Aorta (tissue), 5 donors: ENCODE data around the gene DEPDC1B. TPM values are rescaled to one million over a fixed set of nuclear protein-coding genes. Genes with fewer than 3 reads are reported as not detected.
"Not testable (repeated sequence)": the region's sequence is repeated elsewhere in the genome, so short reads cannot be mapped to it uniquely, and the experiment has no call there.

Experiments used
- ATAC-seq: fragments of 200-7000 bp; cut with Tn5 transposase; one replicate; pipeline ENCODE4 v1.9.1; 2022; ENCODE audit warnings: moderate library complexity; ENCODE audit not compliant: low FRiP score
- DNase-seq, 2 donors: peaks; one replicate each; pipeline ENCODE4 v3.0.0-alpha.2; 2020
- H3K27ac ChIP-seq, 2 donors: one replicate each; pipeline ENCODE4 v1.5.1; 2013; ENCODE audit warnings: low read length in 2 of 2, mild to moderate bottlenecking in 2 of 2, moderate library complexity in 2 of 2, control low read depth in 1 of 2, inconsistent platforms in 1 of 2, low read depth in 1 of 2
- H3K27me3 ChIP-seq, 2 donors: one replicate each; pipeline ENCODE4 v1.6.1; 2013; ENCODE audit warnings: control low read depth in 1 of 2, low read length in 1 of 2, mild to moderate bottlenecking in 1 of 2, moderate library complexity in 1 of 2; ENCODE audit not compliant: insufficient read depth in 2 of 2, control insufficient read depth in 1 of 2
- H3K36me3 ChIP-seq, 2 donors: one replicate each; pipeline ENCODE4 v1.6.1; 2013; ENCODE audit warnings: control low read depth in 1 of 2, low read length in 1 of 2, mild to moderate bottlenecking in 1 of 2; ENCODE audit not compliant: insufficient read depth in 2 of 2, control insufficient read depth in 1 of 2
- H3K4me1 ChIP-seq, 2 donors: one replicate each; pipeline ENCODE4 v1.6.1; 2013; ENCODE audit warnings: low read length in 2 of 2, control low read depth in 1 of 2, mild to moderate bottlenecking in 1 of 2, moderate library complexity in 1 of 2; ENCODE audit not compliant: insufficient read depth in 2 of 2, control insufficient read depth in 1 of 2
- H3K4me3 ChIP-seq, 2 donors: one replicate each; pipeline ENCODE4 v1.5.1; 2013; ENCODE audit warnings: low read length in 2 of 2, control low read depth in 1 of 2, mild to moderate bottlenecking in 1 of 2
- H3K9me3 ChIP-seq: one replicate; pipeline ENCODE4 v1.6.1; 2013; ENCODE audit warnings: mild to moderate bottlenecking, low read length; ENCODE audit not compliant: control insufficient read depth
- WGBS, 2 donors: extraction: QIAGEN DNeasy Blood & Tissue Kit; methylation state at CpG; one replicate each; pipeline ENCODE4 v1.1.7; 2013; 5-methylcytosine and 5-hydroxymethylcytosine counted together
- intact Hi-C, 2 donors: fragments of 100-400 bp; cut with DNase I; formaldehyde crosslinking; loops; one replicate each; pipeline versions ENCODE4 v1.14.2 to v1.15.0; 2022
- polyA plus RNA-seq, 2 donors: library from polyadenylated mRNA; stranded (reverse); fragments of 200-250 nt; gene quantifications; one replicate each; pipeline ENCODE4 v1.2.3, GENCODE V29; 2013
- total RNA-seq, 2 donors: library from RNA; stranded (reverse); fragmentation: NEBNext Ultra II Directional; extraction: Animal tissue kit (Norgen Biotek cat#: 25700); gene quantifications; one replicate each; pipeline ENCODE4 v1.2.1, GENCODE V29; 2021
- donor health status: healthy with polysubstance abuse.
- donor health status: Bipolar disorder and iron deficiency.
- donor health status: DM: no; HTN: no; CAD: no.
- donor health status: DM: no; HTN: no; CAD: no.
- donor health status: DM: yes; HTN: yes; CAD: no.

DEPDC1B gene
- total and polyA plus RNA-seq, 4 donors: 0.48 to 2.1 (median 1.3) TPM; not detected in 1

DNA sequence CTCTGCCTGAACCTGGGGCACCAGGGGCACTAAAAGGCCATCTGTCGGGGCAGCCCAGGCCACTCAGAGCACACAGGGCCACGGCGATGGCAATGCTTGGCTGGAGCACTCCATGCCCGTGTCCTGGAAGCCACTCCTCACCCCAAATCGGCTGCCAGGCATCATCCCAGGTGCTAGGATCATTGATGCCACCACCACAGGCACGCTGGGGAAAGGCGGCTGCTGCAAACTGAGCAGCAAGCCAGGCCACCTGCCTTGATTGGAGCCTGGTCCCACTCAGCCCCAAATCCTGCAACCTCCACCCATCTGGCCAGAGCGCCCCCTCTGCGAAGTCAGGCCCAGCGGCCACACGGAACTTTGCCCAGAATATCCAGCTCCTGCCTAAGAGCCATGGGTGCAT is 67.8 kb downstream of the DEPDC1B start:
- H3K4me1 ChIP-seq: peaks cover 0 to 6% of the 10 kb centered on the region in 2 donors
- ATAC-seq (no peak), DNase-seq (no peak)
- no peaks in the 10 kb centered on the region for H3K27me3 ChIP-seq
- peak overlapping the region; percentile 52 to 95 for H3K27ac ChIP-seq
- WGBS, 2 donors: 94 to 96% methylated on average over 11 of the region's 11 CpGs
- H3K9me3 ChIP-seq: no peaks in the 10 kb centered on the region
- intact Hi-C loops: no loop called here
- H3K4me3 ChIP-seq: no peak overlapping the region
- no peaks in the 10 kb centered on the region for H3K36me3 ChIP-seq

DNA sequence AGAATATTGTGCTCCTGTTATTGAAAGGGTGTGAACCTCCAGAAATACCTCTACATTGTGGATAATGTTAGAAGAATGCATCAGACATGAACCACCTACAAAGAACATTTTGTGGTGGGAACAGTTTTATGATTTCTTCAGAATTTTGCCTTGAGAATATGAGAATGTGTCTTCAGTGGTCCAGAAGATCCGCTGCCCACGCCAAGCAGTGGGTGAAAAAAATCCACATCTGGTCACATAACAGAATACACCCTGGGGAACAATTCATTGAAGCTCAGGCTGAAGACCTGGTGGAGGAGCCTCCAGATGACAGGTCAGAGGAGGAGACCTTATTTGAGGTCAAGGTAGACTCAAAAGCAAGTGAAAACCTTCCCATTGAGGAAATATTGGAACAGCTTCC is 69.1 kb downstream of the DEPDC1B start:
- H3K36me3 ChIP-seq: no peaks in the 10 kb centered on the region
- DNase-seq (no peak), ATAC-seq (no peak)
- peaks cover 0 to 6% of the 10 kb centered on the region in 2 donors for H3K4me1 ChIP-seq
- no peaks in the 10 kb centered on the region for H3K9me3 ChIP-seq
- no peak overlapping the region for H3K4me3 ChIP-seq
- no peaks in the 10 kb centered on the region for H3K27me3 ChIP-seq
- intact Hi-C loops: no loop called here
- no peak overlapping the region for H3K27ac ChIP-seq
- WGBS, 2 donors: 98 to 99% methylated on average over 2 of the region's 2 CpGs

DNA sequence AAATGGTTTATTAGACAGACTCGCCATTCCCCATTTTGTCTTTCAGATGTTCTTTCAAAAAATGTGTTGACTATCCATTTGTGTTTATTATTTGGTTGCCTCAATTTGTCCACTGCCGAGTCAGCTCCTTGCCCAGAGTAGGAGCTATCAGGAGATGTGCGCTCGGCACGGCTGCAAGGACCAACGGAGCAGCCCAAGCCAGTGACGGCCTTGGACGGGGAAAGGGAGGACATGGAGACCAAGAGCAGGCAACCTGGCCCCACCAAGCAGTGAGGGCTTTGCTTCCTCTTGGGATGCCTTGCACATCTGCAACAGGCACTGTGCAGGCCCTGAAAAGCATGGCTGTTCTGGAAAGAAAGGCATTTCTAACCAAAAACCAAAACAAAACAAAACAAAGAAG is 69.8 kb downstream of the DEPDC1B start:
- Histone ChIP-seq H3K4me3 (no peak overlapping the region), H3K27ac (no peak overlapping the region), H3K36me3 (no peaks in the 10 kb centered on the region), H3K4me1 (peaks cover 0 to 6% of the 10 kb centered on the region in 2 donors), H3K9me3 (no peaks in the 10 kb centered on the region), H3K27me3 (no peaks in the 10 kb centered on the region)
- no peak for DNase-seq
- intact Hi-C loops: no loop called here
- no peak for ATAC-seq
- WGBS, 2 donors: 95 to 98% methylated on average over 8 of the region's 8 CpGs

DNA sequence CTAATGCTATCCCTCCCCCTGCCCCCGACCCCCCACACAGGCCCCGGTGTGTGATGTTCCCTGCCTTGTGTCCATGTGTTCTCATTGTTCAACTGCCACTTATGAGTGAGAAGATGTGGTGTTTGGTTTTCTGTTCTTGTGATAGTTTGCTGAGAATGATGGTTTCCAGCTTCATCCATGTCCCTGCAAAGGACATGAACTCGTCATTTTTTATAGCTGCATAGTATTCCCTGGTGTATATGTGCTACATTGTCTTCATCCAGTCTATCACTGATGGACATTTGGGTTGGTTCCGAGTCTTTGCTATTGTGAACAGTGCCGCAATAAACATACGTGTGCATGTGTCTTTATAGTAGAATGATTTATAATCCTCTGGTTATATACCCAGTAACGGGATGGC is 75.1 kb downstream of the DEPDC1B start:
- 93 to 98% methylated on average over 7 of the region's 7 CpGs for WGBS, 2 donors
- DNase-seq, H3K4me3 ChIP-seq, H3K9me3 ChIP-seq, H3K36me3 ChIP-seq, ATAC-seq, H3K27me3 ChIP-seq, H3K4me1 ChIP-seq, H3K27ac ChIP-seq, intact Hi-C loops: not testable (repeated sequence)

DNA sequence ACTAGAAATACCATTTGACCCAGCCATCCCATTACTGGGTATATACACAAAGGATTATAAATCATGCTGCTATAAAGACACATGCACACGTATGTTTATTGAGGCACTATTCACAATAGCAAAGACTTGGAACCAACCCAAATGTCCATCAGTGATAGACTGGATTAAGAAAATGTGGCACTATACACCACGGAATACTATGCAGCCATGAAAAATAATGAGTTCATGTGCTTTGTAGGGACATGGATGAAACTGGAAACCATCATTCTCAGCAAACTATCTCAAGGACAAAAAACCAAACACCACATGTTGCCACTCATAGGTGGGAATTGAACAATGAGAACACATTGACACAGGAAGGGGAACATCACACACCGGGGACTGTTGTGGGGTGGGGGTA is 79.2 kb downstream of the DEPDC1B start:
- H3K36me3 ChIP-seq, H3K27ac ChIP-seq, H3K27me3 ChIP-seq, H3K4me1 ChIP-seq, DNase-seq, intact Hi-C loops, H3K4me3 ChIP-seq, ATAC-seq, H3K9me3 ChIP-seq: not testable (repeated sequence)
- WGBS, 2 donors: 84 to 96% methylated on average over 3 of the region's 3 CpGs

DNA sequence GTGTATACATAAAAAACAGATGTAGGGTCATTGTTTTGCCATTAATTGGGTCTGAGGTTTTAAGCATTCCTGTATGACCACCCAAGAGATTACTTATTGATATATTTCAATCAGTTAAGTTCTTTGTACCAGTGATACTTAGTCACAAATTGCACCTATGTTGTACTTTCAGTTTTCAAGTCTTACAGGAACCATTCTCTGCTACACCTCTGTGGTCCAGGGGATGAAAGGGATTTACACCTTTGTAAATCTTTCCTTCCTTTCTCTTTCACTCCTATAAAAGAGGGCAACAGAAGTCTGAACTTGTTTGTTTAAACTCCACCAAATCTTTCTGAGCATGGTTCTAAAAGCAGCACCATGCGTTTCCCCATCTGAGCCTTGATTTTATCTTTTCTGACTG is 86.1 kb downstream of the DEPDC1B start:
- WGBS, 2 donors: 79 to 80% methylated on average over 1 of the region's 1 CpG

DNA sequence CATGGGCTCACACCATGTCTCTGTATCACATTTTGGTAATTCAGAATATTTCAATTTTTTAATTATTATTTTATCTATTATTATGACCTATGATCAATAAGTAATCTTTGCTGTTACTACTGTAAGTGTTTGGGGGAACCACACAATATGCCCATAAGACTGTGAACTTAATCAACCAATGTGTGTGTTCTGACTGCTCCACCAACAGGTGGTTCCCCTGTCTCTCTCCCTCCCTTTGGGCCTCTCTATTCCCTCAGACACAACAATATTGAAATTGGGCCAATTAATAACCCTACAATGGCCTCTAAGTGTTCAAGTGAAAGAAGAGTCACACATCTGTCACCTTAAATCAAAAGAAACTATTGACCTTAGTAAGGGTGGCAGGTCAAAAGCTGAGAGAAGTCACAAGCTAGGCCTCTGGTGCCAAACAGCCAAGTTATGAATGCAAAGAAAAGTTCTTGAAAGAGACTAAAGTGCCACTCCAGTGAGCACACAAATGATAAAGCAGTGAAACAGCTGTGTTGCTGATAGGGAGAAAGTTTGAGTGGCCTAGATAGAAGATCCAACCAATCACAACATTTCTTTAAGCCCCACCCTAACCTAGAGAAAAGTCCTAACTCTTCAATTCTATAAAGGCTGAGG is 88.7 kb downstream of the DEPDC1B start:
- Histone ChIP-seq H3K36me3 (no peaks in the 10 kb centered on the region), H3K27ac (no peak overlapping the region), H3K4me3 (no peak overlapping the region), H3K9me3 (no peaks in the 10 kb centered on the region), H3K27me3 (no peaks in the 10 kb centered on the region), H3K4me1 (peaks cover 0 to 1% of the 10 kb centered on the region in 2 donors)
- no peak for DNase-seq
- no peak for ATAC-seq
- intact Hi-C loops: no loop called here

More for the DNA sequence above, 86.1 kb downstream of the DEPDC1B start:
- H3K27ac ChIP-seq: no peak overlapping the region
- no peak overlapping the region for H3K4me3 ChIP-seq
- intact Hi-C loops: no loop called here
- H3K4me1 ChIP-seq: peaks cover 0 to 1% of the 10 kb centered on the region in 2 donors
- no peaks in the 10 kb centered on the region for H3K27me3 ChIP-seq
- ATAC-seq (no peak), DNase-seq (no peak)
- H3K9me3 ChIP-seq: no peaks in the 10 kb centered on the region
- H3K36me3 ChIP-seq: no peaks in the 10 kb centered on the region

DNA sequence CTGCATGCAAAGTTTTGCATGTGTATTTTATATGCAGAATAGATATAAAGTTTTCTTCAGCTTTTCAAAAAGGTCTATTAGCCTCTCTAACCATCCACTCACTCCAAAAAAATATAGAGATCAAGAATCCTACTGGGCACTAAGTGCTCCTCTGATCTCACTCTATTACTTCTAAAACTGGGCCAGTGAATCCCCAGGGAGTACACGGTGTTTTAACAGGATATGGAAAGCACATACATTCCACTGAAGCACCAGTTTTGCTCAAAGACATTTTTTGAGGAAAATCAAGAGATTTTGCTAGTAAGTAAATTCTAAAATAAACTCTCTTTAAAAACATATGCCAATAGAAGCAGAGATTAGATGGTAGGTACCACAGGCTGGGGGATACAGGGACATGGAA is 95.2 kb downstream of the DEPDC1B start:
- WGBS, 2 donors: 6 to 8% methylated on average over 1 of the region's 1 CpG
- no peaks in the 10 kb centered on the region for H3K4me1 ChIP-seq
- H3K27ac ChIP-seq: no peak overlapping the region
- no peaks in the 10 kb centered on the region for H3K9me3 ChIP-seq
- H3K27me3 ChIP-seq: no peaks in the 10 kb centered on the region
- H3K36me3 ChIP-seq: no peaks in the 10 kb centered on the region
- DNase-seq: no peak
- no peak for ATAC-seq
- H3K4me3 ChIP-seq: no peak overlapping the region
- intact Hi-C loops: no loop called here

DNA sequence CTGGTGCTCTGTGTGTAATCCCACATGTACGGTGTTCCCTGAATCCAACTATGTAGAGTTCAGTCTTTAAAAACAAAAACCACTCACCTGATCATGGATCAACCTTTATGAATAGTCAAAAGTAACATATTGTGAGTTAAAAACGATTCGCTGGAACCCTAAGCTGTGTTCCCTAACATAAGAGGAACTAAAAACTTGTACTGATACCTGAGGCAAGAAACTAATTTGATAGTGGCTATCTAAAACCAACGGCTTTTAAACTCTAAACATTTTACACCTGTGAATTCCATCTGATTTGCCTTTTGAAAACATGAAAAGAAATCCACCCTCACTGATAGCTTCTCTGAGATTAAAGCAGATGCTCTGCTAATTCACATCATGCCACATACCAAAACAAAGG is 101.5 kb downstream of the DEPDC1B start:
- H3K4me3 ChIP-seq: no peak overlapping the region
- intact Hi-C loops: loop anchor here in 1 of 2 donors (5.0 kb wide), 3 partner anchors 54 to 121 kb away; no protein-coding TSS in a partner anchor
- H3K36me3 ChIP-seq: no peaks in the 10 kb centered on the region
- H3K27ac ChIP-seq: no peak overlapping the region
- no peaks in the 10 kb centered on the region for H3K9me3 ChIP-seq
- ATAC-seq: no peak
- no peaks in the 10 kb centered on the region for H3K27me3 ChIP-seq
- 69% methylated on average over 4 of the region's 4 CpGs for WGBS, 2 donors
- H3K4me1 ChIP-seq: no peaks in the 10 kb centered on the region
- no peak for DNase-seq
